Heart left ventricle (tissue), 13 donors: ENCODE measurements around the gene ARMC10.
"Not testable (repeated sequence)": the region's sequence is repeated elsewhere in the genome, so short reads cannot be mapped to it uniquely, and the experiment has no call there.

Source experiments
- CTCF ChIP-seq, 12 donors: fragments of 200-600 bp; sonication (generic) in 4 of 12; IDR thresholded peaks; one replicate each; pipeline versions ENCODE4 v1.5.0 to v1.8.0; 2018 to 2022; ENCODE audit warnings: antibody characterized with exemption in 12 of 12, mild to moderate bottlenecking in 5 of 12
- POLR2A ChIP-seq, 2 donors: fragments of 450-650 bp; IDR thresholded peaks; one replicate each; pipeline ENCODE4 v1.6.1; 2017; ENCODE audit warnings: antibody characterized with exemption in 2 of 2, mild to moderate bottlenecking in 2 of 2, moderate library complexity in 2 of 2
- donor health status: ischemic (EF 13 %, LVEDD 7.1; RV severe dilation, severe dysfunction).
- donor health status: DM: no; HTN: yes; CAD: no.
- donor health status: DM: no; HTN: no; CAD: no.
- donor health status: ischemic (EF 25% LVEDD 6.9; RV normal size, moderate dysfunction).
- donor health status: ischemic (EF 25% LVEDD 5.7; RV mildly dilated, moderate dysfunction).
- donor health status: ischemic (EF 35%, LVEDD 5.7; RV mildly dilated, moderate dysfunction).
- donor health status: nonischemic (EF 11% LVEDD 7.7; RV severe dilation, severe dysfunction).
- donor health status: DM: yes; HTN: yes; CAD: no.
- donor health status: PGD.
- donor health status: ischemic (EF 29% LVEDD 5.4; RV normal size, mild dysfunction).
- donor health status: nonischemic (EF 23%, LVEDD 6.1; RV moderate dilation, normal function).

- TF ChIP-seq CTCF, POLR2A (IDR thresholded peaks at IDR 0.05): not testable (repeated sequence)
Measured at GRCh38 chr7:103034318-103034717, 40.6 kb upstream of the ARMC10 start.
